Activated CD4-positive, alpha-beta memory T cell treated with anti-CD3 and anti-CD28 coated beads, Interleukin-2, amount 10 ng/mL, durations not matched to agents 7 days and 5 days (primary cell): ENCODE results near the gene PDPR. TPM values are rescaled to one million over a fixed set of nuclear protein-coding genes. Genes with fewer than 3 reads are reported as not detected.
"Not testable (repeated sequence)": the region's sequence is repeated elsewhere in the genome, so short reads cannot be mapped to it uniquely, and the experiment has no call there.

ENCODE experiments used
- CTCF ChIA-PET: fragments of 350-600 bp; sonication (Branson Sonifier 250); formaldehyde crosslinking; loops from one replicate; lab custom pipeline; 2021; ENCODE audit warnings: antibody characterized with exemption, inconsistent platforms; lab: Charles Lee
- POLR2A ChIA-PET: fragments of 350-600 bp; sonication (Branson Sonifier 250); formaldehyde crosslinking; loops from one replicate; lab custom pipeline; 2021; ENCODE audit warnings: antibody characterized with exemption; lab: Charles Lee
- DNase-seq: peaks from one replicate; pipeline ENCODE4 v3.0.0-alpha.2; 2020
- H3K27ac Mint-ChIP-seq: one replicate; pipeline ENCODE4 v1.8.0; 2021; ENCODE audit warnings: mild to moderate bottlenecking, mixed read lengths
- H3K27me3 Mint-ChIP-seq: one replicate; pipeline ENCODE4 v1.8.0; 2021; ENCODE audit warnings: mixed read lengths
- H3K36me3 Mint-ChIP-seq: one replicate; pipeline ENCODE4 v1.8.0; 2021; ENCODE audit warnings: low read depth, mixed read lengths
- H3K4me1 Mint-ChIP-seq: one replicate; pipeline ENCODE4 v1.8.0; 2021; ENCODE audit warnings: mixed read lengths
- H3K4me3 Mint-ChIP-seq: one replicate; pipeline ENCODE4 v1.8.0; 2021; ENCODE audit warnings: mild to moderate bottlenecking, mixed read lengths
- H3K9me3 Mint-ChIP-seq: one replicate; pipeline ENCODE4 v1.8.0; 2021; ENCODE audit warnings: mixed read lengths
- total RNA-seq, 2 experiments: library from RNA; stranded (reverse); gene quantifications; one replicate each; pipeline ENCODE4 v1.2.3, GENCODE V29; 2021

The PDPR gene
- total RNA-seq, 2 experiments from 2014 or later, result 19.6 to 19.7 TPM

DNA sequence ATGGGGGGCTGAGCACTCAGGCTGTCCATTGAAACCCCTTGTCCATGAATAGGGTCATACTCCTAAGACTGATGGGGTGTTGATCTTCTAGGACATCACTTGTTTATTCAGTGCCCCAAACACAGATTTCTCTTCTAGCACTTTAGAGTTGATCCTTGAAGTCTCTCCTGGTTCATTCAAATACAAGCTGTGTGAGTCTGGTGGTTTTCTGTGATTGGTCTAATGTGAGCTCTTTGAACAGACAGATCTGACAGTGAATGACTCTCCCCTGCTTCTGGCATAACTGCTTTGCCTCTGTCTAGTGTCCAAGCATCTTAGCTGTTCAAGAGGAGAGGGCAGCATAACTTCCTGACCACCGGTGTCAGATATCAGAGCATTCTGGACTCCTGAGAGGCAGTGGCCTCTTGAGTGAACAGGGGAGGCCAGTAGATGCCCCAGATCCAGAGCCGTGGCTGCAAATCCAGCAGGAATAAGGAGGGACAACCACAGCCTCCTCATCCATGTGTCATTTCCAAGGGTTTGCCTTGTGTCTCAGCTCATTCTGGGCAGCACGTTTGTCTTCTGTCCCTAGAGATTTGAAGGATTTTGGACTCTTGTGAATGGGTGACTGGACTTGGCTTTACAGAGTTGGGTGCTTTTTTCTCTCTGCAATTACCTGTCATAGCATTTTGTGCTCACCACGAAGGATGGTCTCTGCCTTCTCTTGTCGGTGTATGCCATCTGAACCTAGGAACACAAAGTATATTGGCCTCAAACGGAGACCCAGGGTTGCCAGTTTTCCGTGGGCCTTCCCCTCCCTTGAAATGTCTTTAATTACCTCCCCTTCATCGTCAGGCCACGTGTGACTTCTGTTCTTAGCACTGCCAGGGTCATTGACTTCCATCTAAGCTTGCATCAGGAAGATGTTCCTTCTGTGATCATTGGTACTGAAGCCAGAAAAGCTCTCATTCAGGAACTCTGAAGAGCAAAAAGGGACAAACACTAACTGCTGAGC lies 45.5 kb downstream of the PDPR start:
- H3K27me3 Mint-ChIP-seq, result no peaks in the 10 kb centered on the region
- no peaks in the 10 kb centered on the region for H3K4me1 Mint-ChIP-seq
- peaks cover 6% of the 10 kb centered on the region for H3K36me3 Mint-ChIP-seq
- H3K9me3 Mint-ChIP-seq, result no peaks in the 10 kb centered on the region
- H3K27ac Mint-ChIP-seq, result no peak overlapping the region
- CTCF ChIA-PET, result interaction anchor here (0.6 to 1.3 kb wide), 2 partner anchors 107 to 439 kb away, joined by 3 to 4 read pairs; no protein-coding TSS in a partner anchor
- DNase-seq, result no peak
- POLR2A ChIA-PET, result no interaction called here
- H3K4me3 Mint-ChIP-seq, result no peak overlapping the region

DNA sequence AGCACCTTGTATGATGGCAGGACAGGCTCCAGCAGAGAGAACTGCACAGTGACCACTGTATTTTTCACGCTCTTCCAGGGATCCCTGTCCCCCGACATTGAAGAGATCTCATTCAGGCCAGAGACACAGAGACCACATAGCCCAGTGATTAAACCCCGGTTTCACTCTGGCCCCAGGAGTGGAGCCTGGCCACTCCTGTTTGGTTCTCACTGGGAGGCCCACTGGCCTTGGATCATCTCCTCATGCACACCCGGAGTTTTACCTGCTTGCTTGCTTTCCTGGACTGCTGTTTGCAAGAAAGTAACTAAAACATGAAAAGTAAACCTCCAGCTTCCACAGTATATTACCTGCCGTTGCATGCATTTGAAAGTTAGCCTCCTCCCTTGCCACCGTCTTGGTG lies 46.3 kb downstream of the PDPR start:
- CTCF ChIA-PET, result no interaction called here
- POLR2A ChIA-PET, result no interaction called here
- H3K4me1 Mint-ChIP-seq, result peaks cover 1% of the 10 kb centered on the region
- no peaks in the 10 kb centered on the region for H3K27me3 Mint-ChIP-seq
- no peaks in the 10 kb centered on the region for H3K9me3 Mint-ChIP-seq
- DNase-seq, result no peak
- no peak overlapping the region for H3K4me3 Mint-ChIP-seq
- H3K36me3 Mint-ChIP-seq, result peaks cover 6% of the 10 kb centered on the region
- H3K27ac Mint-ChIP-seq, result no peak overlapping the region

DNA sequence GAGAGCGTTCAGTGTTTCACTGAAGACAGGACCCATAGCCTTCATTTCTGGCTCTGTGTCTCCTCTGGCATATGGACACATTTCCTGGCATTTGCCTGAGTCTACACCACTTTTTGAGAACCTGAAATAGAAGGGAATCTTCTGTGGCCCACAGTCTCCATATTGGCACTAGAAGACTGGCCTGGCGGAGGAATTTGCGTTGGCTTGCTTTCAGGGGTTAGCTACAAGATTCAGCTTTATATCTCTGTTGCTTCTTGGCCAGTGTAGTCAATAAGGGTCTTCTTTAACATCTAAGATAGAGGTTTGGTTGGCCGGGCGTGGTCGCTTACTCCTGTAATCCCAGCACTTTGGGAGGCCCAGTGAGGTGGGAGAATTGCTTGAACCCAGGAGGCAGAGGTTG lies 46.7 kb downstream of the PDPR start:
- DNase-seq, result no peak
- peaks cover 6% of the 10 kb centered on the region for H3K36me3 Mint-ChIP-seq
- no peaks in the 10 kb centered on the region for H3K9me3 Mint-ChIP-seq
- peaks cover 1% of the 10 kb centered on the region for H3K4me1 Mint-ChIP-seq
- ChIA-PET POLR2A (no interaction called here), CTCF (no interaction called here)
- no peaks in the 10 kb centered on the region for H3K27me3 Mint-ChIP-seq
- no peak overlapping the region for H3K27ac Mint-ChIP-seq
- H3K4me3 Mint-ChIP-seq, result no peak overlapping the region

- POLR2A ChIA-PET, result no interaction called here
- Mint-ChIP-seq H3K27ac (no peak overlapping the region), H3K27me3 (no peaks in the 10 kb centered on the region), H3K36me3 (peaks cover 6% of the 10 kb centered on the region), H3K9me3 (no peaks in the 10 kb centered on the region), H3K4me3 (no peak overlapping the region), H3K4me1 (peaks cover 1% of the 10 kb centered on the region)
- DNase-seq, result no peak
- CTCF ChIA-PET, result no interaction called here
Observed at GRCh38 chr16:70161350-70161749, 47.2 kb downstream of the PDPR start.

DNA sequence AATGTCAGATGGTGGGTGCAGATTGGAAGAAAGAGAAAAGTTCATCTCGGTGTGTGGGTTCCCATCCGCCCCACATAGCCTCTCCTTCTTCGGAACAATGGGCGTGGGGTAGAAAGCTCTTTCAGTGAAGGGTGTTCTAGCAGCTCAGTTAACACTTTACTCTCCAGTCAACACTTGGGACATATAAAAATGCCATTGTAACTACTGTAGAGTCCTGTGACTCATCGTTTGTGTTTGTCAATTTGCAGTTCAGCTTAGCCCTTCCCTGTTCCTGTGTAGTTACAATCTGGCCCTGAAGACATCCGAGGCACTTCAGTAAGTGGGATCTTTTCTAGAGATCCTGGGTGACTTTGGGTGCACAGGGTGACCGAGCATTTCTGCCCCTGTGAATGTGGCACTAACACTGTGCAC lies 47.9 kb downstream of the PDPR start:
- POLR2A ChIA-PET, result no interaction called here
- Mint-ChIP-seq H3K27ac (no peak overlapping the region), H3K4me3 (no peak overlapping the region), H3K27me3 (no peaks in the 10 kb centered on the region), H3K36me3 (peaks cover 6% of the 10 kb centered on the region), H3K9me3 (no peaks in the 10 kb centered on the region), H3K4me1 (peaks cover 1% of the 10 kb centered on the region)
- CTCF ChIA-PET, result interaction anchor here (1.0 kb wide), 1 partner anchor 491 kb away, joined by 3 read pairs; no protein-coding TSS in a partner anchor
- DNase-seq, result no peak

- peaks cover 6% of the 10 kb centered on the region for H3K36me3 Mint-ChIP-seq
- DNase-seq, result no peak
- H3K4me3 Mint-ChIP-seq, result no peak overlapping the region
- POLR2A ChIA-PET, result no interaction called here
- H3K27me3 Mint-ChIP-seq, result no peaks in the 10 kb centered on the region
- no peaks in the 10 kb centered on the region for H3K9me3 Mint-ChIP-seq
- peaks cover 1% of the 10 kb centered on the region for H3K4me1 Mint-ChIP-seq
- H3K27ac Mint-ChIP-seq, result no peak overlapping the region
- CTCF ChIA-PET, result no interaction called here
Observed at GRCh38 chr16:70163596-70163995, 49.5 kb downstream of the PDPR start.

DNA sequence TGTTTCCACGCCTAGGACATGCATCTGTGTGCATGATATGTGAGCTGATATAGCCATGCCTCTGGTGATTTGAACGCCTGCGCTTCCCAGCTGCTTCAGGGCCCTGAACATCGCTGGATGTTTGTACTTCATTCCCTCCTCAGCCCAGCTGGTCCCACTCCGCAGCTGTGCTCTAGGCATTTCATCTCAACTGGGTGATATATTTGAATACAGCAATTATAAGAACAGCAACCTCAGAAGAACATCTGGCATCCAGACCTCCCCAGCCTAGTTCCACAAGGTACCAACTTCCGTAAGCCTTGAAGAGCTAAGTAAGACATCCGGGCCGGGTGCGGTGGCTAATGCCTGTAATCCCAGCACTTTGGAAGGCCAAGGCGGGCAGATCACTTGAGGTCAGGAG lies 52.6 kb downstream of the PDPR start:
- H3K27ac Mint-ChIP-seq, CTCF ChIA-PET, H3K4me3 Mint-ChIP-seq, POLR2A ChIA-PET, H3K9me3 Mint-ChIP-seq, DNase-seq, H3K36me3 Mint-ChIP-seq, H3K27me3 Mint-ChIP-seq, H3K4me1 Mint-ChIP-seq: not testable (repeated sequence)

DNA sequence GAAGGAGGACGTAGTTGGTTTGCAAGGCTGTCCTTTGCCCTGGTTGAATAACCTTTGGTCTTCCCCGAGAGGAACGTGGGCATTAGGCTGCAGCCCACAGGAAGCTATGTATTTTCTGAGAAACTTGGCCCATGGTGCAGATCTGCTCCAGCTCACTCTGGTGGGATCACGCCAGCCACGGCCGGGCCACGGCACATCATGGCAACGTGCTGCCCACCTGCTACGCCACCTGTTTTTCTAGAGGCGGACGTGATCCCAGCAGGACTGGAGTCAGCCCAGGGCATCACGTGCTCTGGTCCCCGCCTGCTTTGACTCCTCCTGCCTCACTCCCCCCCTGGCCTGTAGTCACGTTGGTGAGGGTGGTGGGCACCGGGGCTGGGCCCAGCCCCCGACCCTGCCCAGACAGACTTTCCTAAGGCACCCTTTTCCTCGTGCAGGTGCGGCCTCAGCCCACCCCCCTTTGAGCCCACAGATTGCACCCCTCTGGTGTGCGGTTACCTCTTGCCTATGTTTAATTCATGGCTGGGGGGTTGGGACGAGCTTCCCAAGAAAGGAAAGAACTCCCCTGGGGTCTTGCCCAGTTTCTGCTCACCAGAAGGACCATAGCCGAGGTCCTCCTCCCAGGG lies 59.2 kb downstream of the PDPR start, which contains the start of gene CLEC18C:
CLEC18C (plus strand) TSS at position 576 of the 626 bp plus-strand sequence. CDS start 492 bp downstream, outside the sequence.
- CTCF ChIA-PET, H3K9me3 Mint-ChIP-seq, POLR2A ChIA-PET: not testable (repeated sequence)

GRCh38 chr16:70173916-70174315 lies 59.8 kb downstream of the PDPR start:
- CTCF ChIA-PET, H3K27me3 Mint-ChIP-seq: not testable (repeated sequence)

More for the DNA sequence above, 59.2 kb downstream of the PDPR start, which contains the start of gene CLEC18C:
- not testable (repeated sequence) for H3K4me3 Mint-ChIP-seq, H3K36me3 Mint-ChIP-seq, DNase-seq, H3K4me1 Mint-ChIP-seq, H3K27ac Mint-ChIP-seq, H3K27me3 Mint-ChIP-seq

GRCh38 chr16:70174387-70174932 lies 60.3 kb downstream of the PDPR start:
- H3K27me3 Mint-ChIP-seq, H3K9me3 Mint-ChIP-seq, H3K4me1 Mint-ChIP-seq, H3K27ac Mint-ChIP-seq, DNase-seq, CTCF ChIA-PET, POLR2A ChIA-PET, H3K4me3 Mint-ChIP-seq, H3K36me3 Mint-ChIP-seq: not testable (repeated sequence)

More at GRCh38 chr16:70173916-70174315, 59.8 kb downstream of the PDPR start:
- H3K4me3 Mint-ChIP-seq, DNase-seq, POLR2A ChIA-PET, H3K4me1 Mint-ChIP-seq, H3K27ac Mint-ChIP-seq, H3K9me3 Mint-ChIP-seq, H3K36me3 Mint-ChIP-seq: not testable (repeated sequence)

- H3K4me1 Mint-ChIP-seq, H3K27me3 Mint-ChIP-seq, CTCF ChIA-PET, POLR2A ChIA-PET, H3K4me3 Mint-ChIP-seq, H3K9me3 Mint-ChIP-seq, H3K36me3 Mint-ChIP-seq, H3K27ac Mint-ChIP-seq, DNase-seq: not testable (repeated sequence)
Observed at GRCh38 chr16:70187858-70188607, 73.9 kb downstream of the PDPR start.

DNA sequence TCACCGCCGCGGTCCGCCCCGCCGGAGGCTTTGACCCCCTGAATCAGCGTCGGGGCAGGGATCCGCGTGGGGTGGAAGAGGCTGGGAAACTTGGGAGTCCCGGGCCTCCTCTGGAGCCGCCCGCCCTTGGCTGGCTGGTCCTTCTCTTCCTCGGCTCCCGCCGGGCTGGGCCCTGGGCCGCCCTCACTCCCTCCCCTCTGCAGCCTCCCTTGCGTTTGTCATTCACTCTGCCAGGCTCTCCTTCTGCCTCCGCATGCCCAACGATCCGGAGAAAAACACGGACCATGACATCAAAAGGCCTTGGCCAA lies 74.4 kb downstream of the PDPR start:
- H3K27me3 Mint-ChIP-seq, CTCF ChIA-PET, H3K4me1 Mint-ChIP-seq, H3K9me3 Mint-ChIP-seq, DNase-seq, H3K36me3 Mint-ChIP-seq, H3K27ac Mint-ChIP-seq, POLR2A ChIA-PET, H3K4me3 Mint-ChIP-seq: not testable (repeated sequence)

- H3K36me3 Mint-ChIP-seq, DNase-seq, CTCF ChIA-PET, POLR2A ChIA-PET, H3K27me3 Mint-ChIP-seq, H3K4me1 Mint-ChIP-seq, H3K9me3 Mint-ChIP-seq, H3K4me3 Mint-ChIP-seq, H3K27ac Mint-ChIP-seq: not testable (repeated sequence)
Observed at GRCh38 chr16:70190574-70190973, 76.4 kb downstream of the PDPR start.
